Stimulated activated effector memory CD8-positive, alpha-beta T cell treated with anti-CD3 and anti-CD28 coated beads, Interleukin-12 subunit alpha, Interleukin-12 subunit beta, amount 100 ng/mL, for 72 hours (primary cell): Measurements from ENCODE around the gene SLC31A1.
"Not testable (repeated sequence)": the region's sequence is repeated elsewhere in the genome, so short reads cannot be mapped to it uniquely, and the experiment has no call there.

Source experiments
- ATAC-seq: fragments of 150-1000 bp; cut with Tn5 transposase; 2 replicates; pipeline ENCODE4 v1.10.0; 2021
- DNase-seq, 2 donors: peaks; one replicate each; pipeline ENCODE4 v3.0.0; 2021 to 2022; ENCODE audit warnings: low spot score in 2 of 2
- H3K27ac Mint-ChIP-seq: one replicate; pipeline ENCODE4 v1.8.0; 2022; ENCODE audit warnings: mild to moderate bottlenecking, mixed read lengths
- H3K36me3 Mint-ChIP-seq: one replicate; pipeline ENCODE4 v1.8.0; 2022; ENCODE audit warnings: mild to moderate bottlenecking, mixed read lengths
- H3K4me1 Mint-ChIP-seq: one replicate; pipeline ENCODE4 v1.8.0; 2022; ENCODE audit warnings: mixed read lengths
- H3K4me3 Mint-ChIP-seq: one replicate; pipeline ENCODE4 v1.8.0; 2022; ENCODE audit warnings: mild to moderate bottlenecking, mixed read lengths
- H3K9me3 Mint-ChIP-seq: one replicate; pipeline ENCODE4 v1.8.0; 2022; ENCODE audit warnings: mixed read lengths

SLC31A1 gene

GRCh38 chr9:113238202-113238858 is 17.0 kb downstream of the SLC31A1 start:
- no peak overlapping the region for H3K4me3 Mint-ChIP-seq
- no peaks in the 10 kb centered on the region for H3K9me3 Mint-ChIP-seq
- no peak overlapping the region for H3K27ac Mint-ChIP-seq
- no peak for ATAC-seq
- DNase-seq, result no peak
- peaks cover 1% of the 10 kb centered on the region for H3K4me1 Mint-ChIP-seq
- H3K36me3 Mint-ChIP-seq, result no peaks in the 10 kb centered on the region

GRCh38 chr9:113238859-113239232 is 17.5 kb downstream of the SLC31A1 start:
- H3K4me3 Mint-ChIP-seq, result no peak overlapping the region
- no peak for DNase-seq
- no peaks in the 10 kb centered on the region for H3K9me3 Mint-ChIP-seq

GRCh38 chr9:113241161-113241560 is 19.8 kb downstream of the SLC31A1 start:
- no peaks in the 10 kb centered on the region for H3K9me3 Mint-ChIP-seq
- DNase-seq (no peak), ATAC-seq (no peak)
- no peaks in the 10 kb centered on the region for H3K4me1 Mint-ChIP-seq
- H3K27ac Mint-ChIP-seq, result no peak overlapping the region
- H3K4me3 Mint-ChIP-seq, result no peak overlapping the region
- no peaks in the 10 kb centered on the region for H3K36me3 Mint-ChIP-seq

More at GRCh38 chr9:113238859-113239232, 17.5 kb downstream of the SLC31A1 start:
- Mint-ChIP-seq H3K36me3 (no peaks in the 10 kb centered on the region), H3K4me1 (no peaks in the 10 kb centered on the region), H3K27ac (no peak overlapping the region)
- ATAC-seq, result no peak

GRCh38 chr9:113244556-113244955 is 23.2 kb downstream of the SLC31A1 start:
- ATAC-seq (no peak), DNase-seq (no peak)
- Mint-ChIP-seq H3K9me3 (no peaks in the 10 kb centered on the region), H3K36me3 (no peaks in the 10 kb centered on the region), H3K4me3 (no peak overlapping the region), H3K4me1 (no peaks in the 10 kb centered on the region), H3K27ac (no peak overlapping the region)

GRCh38 chr9:113245894-113246293 is 24.6 kb downstream of the SLC31A1 start:
- H3K4me3 Mint-ChIP-seq, result no peak overlapping the region
- H3K27ac Mint-ChIP-seq, result no peak overlapping the region
- H3K36me3 Mint-ChIP-seq, result no peaks in the 10 kb centered on the region
- no peaks in the 10 kb centered on the region for H3K9me3 Mint-ChIP-seq
- ATAC-seq (no peak), DNase-seq (no peak)
- no peaks in the 10 kb centered on the region for H3K4me1 Mint-ChIP-seq

GRCh38 chr9:113246928-113247327 is 25.6 kb downstream of the SLC31A1 start:
- no peak overlapping the region for H3K27ac Mint-ChIP-seq
- no peak overlapping the region for H3K4me3 Mint-ChIP-seq
- ATAC-seq (no peak), DNase-seq (no peak)
- no peaks in the 10 kb centered on the region for H3K4me1 Mint-ChIP-seq
- no peaks in the 10 kb centered on the region for H3K9me3 Mint-ChIP-seq
- H3K36me3 Mint-ChIP-seq, result no peaks in the 10 kb centered on the region

GRCh38 chr9:113247640-113248039 is 26.3 kb downstream of the SLC31A1 start:
- no peaks in the 10 kb centered on the region for H3K4me1 Mint-ChIP-seq
- no peaks in the 10 kb centered on the region for H3K9me3 Mint-ChIP-seq
- ATAC-seq (no peak), DNase-seq (no peak)
- H3K4me3 Mint-ChIP-seq, result no peak overlapping the region
- no peaks in the 10 kb centered on the region for H3K36me3 Mint-ChIP-seq
- no peak overlapping the region for H3K27ac Mint-ChIP-seq

- not testable (repeated sequence) for H3K4me1 Mint-ChIP-seq, DNase-seq, H3K9me3 Mint-ChIP-seq, ATAC-seq, H3K4me3 Mint-ChIP-seq, H3K27ac Mint-ChIP-seq, H3K36me3 Mint-ChIP-seq
Measured at GRCh38 chr9:113249661-113250060, 28.3 kb downstream of the SLC31A1 start.

GRCh38 chr9:113250807-113251206 is 29.5 kb downstream of the SLC31A1 start:
- ATAC-seq (no peak), DNase-seq (no peak)
- Mint-ChIP-seq H3K27ac (no peak overlapping the region), H3K4me3 (no peak overlapping the region), H3K4me1 (no peaks in the 10 kb centered on the region), H3K9me3 (no peaks in the 10 kb centered on the region), H3K36me3 (no peaks in the 10 kb centered on the region)

- Mint-ChIP-seq H3K9me3 (no peaks in the 10 kb centered on the region), H3K27ac (no peak overlapping the region), H3K4me1 (no peaks in the 10 kb centered on the region), H3K36me3 (peaks cover 39% of the 10 kb centered on the region), H3K4me3 (no peak overlapping the region)
- DNase-seq, result no peak
- no peak for ATAC-seq
Measured at GRCh38 chr9:113254991-113255390, 33.6 kb downstream of the SLC31A1 start.

- DNase-seq, result no peak
- Mint-ChIP-seq H3K4me1 (no peaks in the 10 kb centered on the region), H3K36me3 (peaks cover 44% of the 10 kb centered on the region), H3K9me3 (no peaks in the 10 kb centered on the region), H3K27ac (no peak overlapping the region), H3K4me3 (no peak overlapping the region)
- no peak for ATAC-seq
Measured at GRCh38 chr9:113255438-113255837, 34.1 kb downstream of the SLC31A1 start.

- Mint-ChIP-seq H3K4me1 (no peaks in the 10 kb centered on the region), H3K4me3 (no peak overlapping the region), H3K27ac (no peak overlapping the region), H3K36me3 (peaks cover 54% of the 10 kb centered on the region), H3K9me3 (no peaks in the 10 kb centered on the region)
- ATAC-seq, result no peak
- DNase-seq, result no peak
Measured at GRCh38 chr9:113257863-113258262, 36.5 kb downstream of the SLC31A1 start.

- DNase-seq (no peak), ATAC-seq (no peak)
- no peaks in the 10 kb centered on the region for H3K4me1 Mint-ChIP-seq
- no peak overlapping the region for H3K4me3 Mint-ChIP-seq
- no peak overlapping the region for H3K27ac Mint-ChIP-seq
- peaks cover 54% of the 10 kb centered on the region for H3K36me3 Mint-ChIP-seq
- H3K9me3 Mint-ChIP-seq, result no peaks in the 10 kb centered on the region
Measured at GRCh38 chr9:113258282-113258681, 36.9 kb downstream of the SLC31A1 start.

GRCh38 chr9:113261917-113262671 is 40.8 kb downstream of the SLC31A1 start:
- Mint-ChIP-seq H3K27ac (no peak overlapping the region), H3K4me1 (no peaks in the 10 kb centered on the region), H3K36me3 (peaks cover 72% of the 10 kb centered on the region), H3K9me3 (no peaks in the 10 kb centered on the region), H3K4me3 (no peak overlapping the region)
- ATAC-seq (no peak), DNase-seq (no peak)

- DNase-seq (no peak), ATAC-seq (no peak)
- Mint-ChIP-seq H3K4me1 (peaks cover 12% of the 10 kb centered on the region), H3K36me3 (peaks cover 72% of the 10 kb centered on the region), H3K9me3 (no peaks in the 10 kb centered on the region), H3K4me3 (no peak overlapping the region), H3K27ac (no peak overlapping the region)
Measured at GRCh38 chr9:113266174-113266573, 44.8 kb downstream of the SLC31A1 start.

GRCh38 chr9:113267911-113268566 is 46.7 kb downstream of the SLC31A1 start:
- peaks cover 12% of the 10 kb centered on the region for H3K4me1 Mint-ChIP-seq
- H3K9me3 Mint-ChIP-seq, result no peaks in the 10 kb centered on the region
- ATAC-seq, result no peak
- DNase-seq, result no peak
- H3K36me3 Mint-ChIP-seq, result peaks cover 89% of the 10 kb centered on the region
- H3K27ac Mint-ChIP-seq, result peak overlapping the region; percentile 69
- H3K4me3 Mint-ChIP-seq, result no peak overlapping the region
